Measurements from ENCODE around the gene TSHZ3.

TSHZ3 gene

GRCh38 chr19:31261603-31262212 is 87.5 kb downstream of the TSHZ3 start:
- DNase-seq, result no peak

DNA sequence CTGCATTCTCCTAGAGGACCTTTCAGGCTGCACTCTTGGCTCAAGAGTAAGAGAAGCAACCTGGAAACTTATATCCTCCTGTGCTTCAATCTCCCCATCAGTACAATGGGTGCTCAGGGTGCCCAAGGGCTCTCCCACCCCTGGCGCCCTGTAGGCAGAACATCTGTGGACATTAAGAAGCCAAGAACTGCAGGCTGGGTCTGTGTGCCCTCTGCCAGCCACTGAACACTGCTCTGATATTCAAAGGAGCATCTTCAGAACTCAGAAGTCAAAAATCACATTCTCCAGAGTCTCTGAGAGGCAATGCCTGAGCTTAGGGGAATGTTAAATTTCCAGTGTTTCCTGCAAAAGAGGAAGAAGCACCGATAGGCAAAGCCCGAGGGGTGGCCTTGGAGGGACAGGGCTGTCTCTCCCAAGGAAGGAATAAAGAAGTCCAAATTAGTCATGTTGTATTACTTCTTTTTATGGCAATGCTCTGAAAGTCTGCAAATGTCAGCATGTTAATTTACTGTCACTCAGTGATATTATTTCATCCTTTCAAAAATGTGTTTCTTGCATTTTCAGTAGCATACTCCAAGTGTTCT is 88.1 kb downstream of the TSHZ3 start:
- no peak for DNase-seq

- DNase-seq, result no peak
These were observed 88.9 kb downstream of the TSHZ3 start for GRCh38 chr19:31260171-31260933.

GRCh38 chr19:31258211-31259052 is 90.8 kb downstream of the TSHZ3 start:
- no peak for DNase-seq

DNA sequence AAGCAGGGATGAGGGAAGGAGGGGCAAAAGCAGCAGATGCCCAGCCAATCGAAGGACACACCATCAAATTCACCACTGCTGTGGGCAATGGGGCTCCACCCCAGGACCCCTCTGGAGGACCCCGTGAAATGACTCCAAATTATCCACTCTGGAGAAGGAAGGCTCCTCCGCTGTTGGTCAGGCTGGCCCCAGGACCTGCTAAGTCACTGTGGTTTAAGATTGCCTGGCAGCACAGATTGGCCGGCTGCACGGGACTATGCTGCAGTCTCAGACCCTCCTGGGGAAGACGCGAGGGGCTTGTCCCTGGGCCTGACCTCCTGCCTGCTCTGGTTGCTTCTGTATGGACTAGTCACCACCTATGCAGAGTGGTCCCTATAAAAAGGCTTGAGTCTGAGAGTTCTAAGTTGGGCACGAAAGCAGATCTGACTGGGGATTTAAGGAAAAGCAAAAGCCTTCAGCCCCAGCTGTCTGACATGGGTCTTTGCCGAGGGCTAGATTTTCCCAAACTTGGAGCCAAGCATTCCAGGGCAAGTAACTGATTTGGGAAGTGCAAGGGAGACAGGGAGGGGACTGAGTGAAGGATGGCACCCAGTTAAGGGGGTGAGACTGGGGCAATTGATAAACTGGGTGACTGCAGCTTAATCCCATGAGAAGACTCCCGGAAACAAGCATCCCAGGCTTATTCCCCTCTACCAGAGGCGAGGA is 91.7 kb downstream of the TSHZ3 start:
- no peak for DNase-seq

DNA sequence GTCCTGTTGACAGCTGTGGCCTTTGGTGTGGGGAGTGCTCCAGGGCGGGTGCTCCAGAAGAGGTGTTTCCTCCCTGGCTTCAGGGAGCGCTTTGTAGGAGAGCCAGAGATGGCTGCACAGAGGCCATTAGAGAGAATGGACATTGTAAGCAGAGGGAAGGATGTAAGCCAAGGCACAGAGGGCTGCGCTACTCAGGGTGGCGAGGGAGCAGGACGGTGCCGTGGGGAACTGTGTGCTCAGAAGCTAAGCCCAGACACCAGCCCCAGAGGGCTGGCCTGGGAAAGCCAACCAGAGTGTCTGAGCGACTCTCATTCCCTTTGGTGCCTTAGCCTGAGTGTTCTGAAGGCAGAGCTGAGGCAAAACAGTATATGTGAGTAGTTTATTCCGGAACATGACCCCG is 92.2 kb downstream of the TSHZ3 start:
- no peak for DNase-seq

DNA sequence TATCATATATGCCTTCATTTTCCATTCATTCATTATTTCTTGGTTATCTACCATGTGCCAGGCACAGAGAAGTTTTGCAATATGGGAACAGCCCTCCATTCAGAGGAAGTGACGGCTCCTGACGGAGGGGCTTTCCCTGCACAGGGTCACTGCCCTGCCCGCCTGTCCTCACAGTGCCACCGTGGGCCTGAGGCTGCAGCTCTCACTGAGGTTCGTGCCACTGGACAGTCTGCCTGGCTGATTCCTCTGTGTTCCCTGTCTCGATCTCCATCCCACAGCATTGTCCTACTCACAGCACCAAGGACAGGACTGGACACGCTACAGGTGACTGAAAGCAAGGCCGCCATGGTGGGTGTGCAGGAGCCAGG is 92.7 kb downstream of the TSHZ3 start:
- DNase-seq, result no peak

- no peak for DNase-seq
These were observed 93.2 kb downstream of the TSHZ3 start for GRCh38 chr19:31255831-31256592.

DNA sequence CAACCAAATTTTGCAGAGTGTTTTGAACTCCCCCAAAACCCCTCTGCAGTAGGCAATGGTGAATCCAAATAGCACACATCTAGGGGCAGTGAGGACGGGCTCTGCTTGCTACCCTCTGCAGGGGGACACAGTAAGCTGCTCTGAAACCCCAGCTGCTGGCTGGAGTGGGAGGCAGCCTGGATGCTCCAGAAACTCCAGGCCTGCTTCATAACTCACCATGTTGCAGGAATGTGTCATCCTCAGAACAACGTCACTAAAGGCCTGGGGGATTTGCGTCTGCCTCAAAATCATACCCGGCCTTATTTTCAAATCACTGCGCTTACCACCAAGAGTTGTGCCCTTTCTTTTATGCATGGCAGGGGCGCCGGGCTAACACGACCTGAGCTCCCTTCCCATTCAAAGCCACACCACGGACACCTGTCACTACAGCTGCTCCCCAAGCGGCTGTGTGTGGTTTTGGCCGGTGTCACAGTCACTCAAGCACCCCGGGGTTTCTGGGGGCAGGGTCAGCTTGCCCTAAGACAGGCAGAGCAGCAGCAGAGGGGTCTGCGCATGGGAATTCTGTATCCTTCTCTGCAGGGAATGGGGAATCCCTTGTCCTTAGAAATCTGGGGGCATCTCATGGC is 93.9 kb downstream of the TSHZ3 start:
- no peak for DNase-seq

DNA sequence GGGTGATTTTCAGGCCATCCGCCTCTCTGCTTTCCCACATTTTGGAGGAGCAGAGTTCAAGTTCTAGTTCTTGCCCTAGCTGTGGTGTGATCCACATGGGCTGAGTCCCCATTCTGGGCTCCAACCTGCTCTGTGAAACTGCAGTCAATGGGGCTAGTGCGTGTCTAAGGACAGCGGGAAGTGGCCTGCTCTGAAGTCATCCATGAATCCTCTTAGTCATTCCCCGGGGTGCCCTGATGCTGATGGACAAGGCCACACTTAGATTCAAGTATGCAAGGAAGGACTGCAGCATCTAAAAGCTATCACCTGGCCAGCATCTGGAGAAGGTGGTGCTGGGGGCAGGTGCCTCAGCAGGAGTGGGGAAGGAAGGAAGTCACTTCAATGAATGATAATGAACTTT is 94.6 kb downstream of the TSHZ3 start:
- no peak for DNase-seq

- DNase-seq, result no peak
These were observed 95.1 kb downstream of the TSHZ3 start for GRCh38 chr19:31254180-31254551.

- DNase-seq, result no peak
These were observed 95.6 kb downstream of the TSHZ3 start for GRCh38 chr19:31253526-31254179.

DNA sequence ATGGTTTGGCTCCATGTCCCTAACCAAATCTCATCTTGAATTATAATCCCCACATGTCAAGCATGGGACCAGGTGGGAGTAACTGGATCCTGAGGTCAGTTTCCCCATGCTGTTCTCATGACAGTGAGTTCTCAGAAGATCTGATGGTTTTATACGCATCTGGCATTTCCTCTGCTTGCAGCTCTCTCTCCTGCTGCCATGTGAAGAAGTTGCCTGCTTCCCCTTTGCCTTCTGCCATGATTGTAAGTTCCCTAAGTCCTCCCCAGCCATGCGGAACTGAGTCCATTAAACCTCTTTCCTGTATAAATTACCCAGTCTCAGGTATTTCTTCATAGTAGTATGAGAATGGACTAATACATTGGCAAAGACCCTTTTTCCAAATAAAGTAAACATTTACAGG is 96.8 kb downstream of the TSHZ3 start:
- DNase-seq, result no peak

GRCh38 chr19:31249217-31249616 is 100.0 kb downstream of the TSHZ3 start:
- no peak for DNase-seq

DNA sequence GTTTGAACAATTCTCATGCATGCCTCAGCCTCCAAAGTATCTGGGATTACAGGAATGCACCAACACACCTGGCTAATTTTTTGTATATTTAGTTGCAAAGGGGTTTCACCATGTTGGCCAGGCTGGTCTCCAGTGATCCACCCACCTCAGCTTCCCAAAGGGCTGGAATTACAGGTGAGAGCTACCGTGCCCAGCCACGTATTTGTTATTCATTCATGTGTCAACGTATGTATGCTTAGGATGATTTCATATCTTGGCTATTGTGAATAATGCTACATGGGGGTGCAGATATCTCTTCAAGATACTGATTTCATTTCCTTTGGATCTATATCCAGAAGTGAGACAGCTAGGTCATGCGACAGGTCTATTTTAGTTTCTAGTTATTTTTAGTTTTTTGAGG is 113.4 kb downstream of the TSHZ3 start:
- DNase-seq, result no peak

DNA sequence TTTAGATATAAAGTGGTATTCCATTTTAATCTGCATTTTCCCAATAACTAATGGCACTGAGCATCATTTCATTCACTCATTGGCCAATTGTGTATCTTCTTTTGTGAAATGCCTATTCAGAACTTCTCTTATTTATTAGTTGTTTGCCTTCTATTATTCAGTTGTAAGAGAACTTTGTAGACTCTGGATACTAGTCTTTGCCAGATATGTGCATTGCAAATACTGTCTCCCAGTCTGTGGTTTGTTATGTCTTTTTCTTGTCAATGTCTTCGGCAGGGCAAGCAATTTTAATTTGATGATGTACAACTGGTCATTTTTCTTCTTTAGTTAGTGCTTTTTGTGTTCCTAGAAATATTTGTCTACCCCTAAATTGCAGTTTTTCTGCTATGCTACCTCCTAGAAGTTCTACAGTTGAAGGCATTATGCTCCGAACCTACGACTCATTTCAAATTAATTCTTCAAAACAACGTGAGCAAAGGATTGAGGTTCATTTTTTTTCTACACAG is 115.9 kb downstream of the TSHZ3 start:
- DNase-seq, result no peak

DNA sequence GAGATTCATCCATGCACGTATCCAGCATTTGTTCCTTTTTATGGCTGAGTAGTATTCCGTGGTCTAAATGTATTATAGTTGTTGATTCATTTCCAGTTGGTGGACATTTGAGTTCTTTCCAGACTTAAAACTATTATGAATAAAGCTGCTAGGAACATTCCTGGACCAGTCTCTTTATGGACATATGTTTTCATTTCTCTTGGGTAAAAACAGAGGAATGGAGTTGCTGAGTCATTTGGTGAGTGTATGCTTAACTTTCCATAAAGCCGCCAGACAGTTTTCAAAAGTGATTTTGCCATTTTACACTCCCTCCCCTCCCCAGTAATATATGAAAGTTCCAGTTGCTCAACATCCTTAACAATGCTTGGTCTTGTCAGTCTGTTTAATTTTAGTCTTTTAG is 116.4 kb downstream of the TSHZ3 start:
- DNase-seq, result no peak

- DNase-seq, result no peak
These were observed 117.1 kb downstream of the TSHZ3 start for GRCh38 chr19:31232180-31232579.

- no peak for DNase-seq
These were observed 118.0 kb downstream of the TSHZ3 start for GRCh38 chr19:31231237-31231636.

DNA sequence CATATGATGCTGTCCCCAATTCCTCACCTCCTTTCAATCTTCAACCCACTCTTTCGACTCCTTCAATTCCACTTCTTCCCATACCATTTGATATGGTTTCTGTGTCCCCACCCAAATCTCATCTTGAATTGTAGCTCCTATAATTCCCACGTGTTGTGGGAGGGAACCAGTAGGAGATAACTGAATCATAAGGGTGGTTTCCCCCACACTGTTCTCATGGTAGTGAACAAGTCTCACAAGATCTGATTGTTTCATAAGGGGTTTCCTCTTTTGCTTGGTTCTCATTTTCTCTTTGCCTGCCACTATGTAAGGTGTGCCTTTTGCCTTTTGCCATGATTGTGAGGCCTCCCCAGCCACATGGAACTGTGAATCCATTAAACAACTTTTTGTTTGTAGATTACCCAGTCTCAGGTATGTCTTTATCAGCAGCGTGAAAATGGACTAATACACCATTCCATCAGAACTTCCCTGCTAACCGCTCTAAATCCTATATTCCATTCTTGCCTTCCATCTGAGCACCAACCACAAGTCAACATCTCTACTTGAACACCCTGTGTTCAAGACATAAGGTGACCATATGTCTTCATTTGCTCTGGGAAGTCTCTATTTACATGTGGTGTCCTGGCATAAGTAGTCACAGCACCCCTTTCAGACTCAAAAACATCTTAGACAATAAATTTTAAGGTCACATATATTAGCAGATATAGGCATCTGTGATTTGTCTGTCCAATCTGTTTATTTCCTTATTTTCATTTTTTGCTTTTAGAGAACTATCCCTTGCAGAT is 122.9 kb downstream of the TSHZ3 start:
- DNase-seq, result no peak
